ENCODE measurements around the gene POLR2F. TPM values are rescaled to one million over a fixed set of nuclear protein-coding genes. Genes with fewer than 3 reads are reported as not detected.

POLR2F gene
- total and polyA plus RNA-seq, 9 of the 15 experiments (the other 6 are each of a cell fraction or from before 2014, with no cell fraction given), result 98.9 to 410 (median 168) TPM

GRCh38 chr22:37905534-37906363, 47.8 kb upstream of the POLR2F start, which contains the start of gene MICALL1 (continued):
- TF ChIP-seq ZNF318 (IDR thresholded peaks at IDR 0.05; ENCODE audit: borderline replicate concordance in 1 of 2, low read depth in 1 of 2), result no peak
- no peak for TF ChIP-seq ZNF77 (CRISPR knock-in tag; IDR thresholded peaks at IDR 0.05)
- TF ChIP-seq PURB (CRISPR knock-in tag; IDR thresholded peaks at IDR 0.05; ENCODE audit: low read depth), result no peak
- TF ChIP-seq ATF4 (CRISPR knock-in tag; IDR thresholded peaks at IDR 0.05), result no peak
- TF ChIP-seq MTA3 (IDR thresholded peaks at IDR 0.05; ENCODE audit: borderline replicate concordance), result no peak
